K562 (cell line): ENCODE results near the gene TAF1A. TPM values are rescaled to one million over a fixed set of nuclear protein-coding genes. Genes with fewer than 3 reads are reported as not detected.

Experiments
- ATAC-seq: fragments of 200-7000 bp; cut with Tn5 transposase; 3 replicates; pipeline ENCODE4 v1.9.1; 2020; ENCODE audit warnings: moderate library complexity
- BruUV-seq: library from RNA; stranded (reverse); fragments of 400-500 nt; replicated peaks from 2 replicates; lab custom pipeline; 2021; lab: Mats Ljungman, UMichigan
- CTCF ChIA-PET: fragments of 300-600 bp; formaldehyde crosslinking; extraction: SDS; loops from one replicate; lab custom pipeline; 2021; ENCODE audit warnings: low intra/inter-chr PET ratio; lab: Yijun Ruan, JAX
- POLR2A ChIA-PET: fragments of 300-600, 350-650 bp; sonication (Branson Sonifier 250); formaldehyde crosslinking; extraction: SDS; loops from one replicate; lab custom pipeline; 2021; ENCODE audit warnings: antibody characterized with exemption, inconsistent platforms; lab: Yijun Ruan, JAX
- DNase-seq, 4 experiments: peaks; one replicate each; pipeline versions ENCODE4 v3.0.0 to v3.0.0-alpha.2; 2011 to 2018; ENCODE audit warnings: low spot score in 3 of 4, mixed read lengths in 3 of 4; ENCODE audit errors: extremely low read depth in 1 of 4
- FAIRE-seq: peaks from 2 replicates; lab custom pipeline; 2011; peaks lifted over from hg19 to GRCh38; lab: Jason Lieb, UNC
- H2AFZ ChIP-seq: 2 replicates; pipeline ENCODE4 v1.6.0; 2011; ENCODE audit warnings: low read depth, low read length, control low read depth, inconsistent platforms
- H3K27ac ChIP-seq: fragments of 200-600 bp; 3 replicates; pipeline ENCODE4 v1.8.0; 2011; ENCODE audit warnings: low read depth, mild to moderate bottlenecking, control low read depth, inconsistent platforms, low read length, moderate library complexity, mixed read lengths; ENCODE audit errors: extremely low read depth
- H3K27me3 ChIP-seq, 2 experiments: fragments of 300-600 bp in 1 of 2; 2 replicates in 1 of 2; 3 replicates in 1 of 2; pipeline versions ENCODE4 v1.6.0 to v1.8.0; 2011; ENCODE audit warnings: inconsistent platforms in 2 of 2, low read length in 2 of 2, mild to moderate bottlenecking in 1 of 2, mixed read lengths in 1 of 2, moderate library complexity in 1 of 2; ENCODE audit not compliant: control insufficient read depth in 2 of 2, insufficient read depth in 2 of 2
- H3K36me3 ChIP-seq: fragments of 300-600 bp; 3 replicates; pipeline ENCODE4 v1.8.0; 2011; ENCODE audit warnings: mild to moderate bottlenecking, low read length, inconsistent platforms; ENCODE audit not compliant: control insufficient read depth, insufficient read depth
- H3K4me1 ChIP-seq, 2 experiments: fragments of 200-600 bp in 1 of 2; replicated peaks in 1 of 2; 2 replicates in 1 of 2; 3 replicates in 1 of 2; pipeline versions ENCODE4 v1.5.1 to v1.8.0; 2011; ENCODE audit warnings: inconsistent platforms in 2 of 2, low read length in 2 of 2, mild to moderate bottlenecking in 1 of 2, mixed read lengths in 1 of 2, moderate library complexity in 1 of 2; ENCODE audit not compliant: control insufficient read depth in 2 of 2, insufficient read depth in 2 of 2
- H3K4me2 ChIP-seq: 2 replicates; pipeline ENCODE4 v1.6.1; 2011; ENCODE audit warnings: low read length, control low read depth, inconsistent platforms, mixed read lengths; ENCODE audit not compliant: insufficient read depth
- H3K4me3 ChIP-seq: fragments of 200-600 bp; sonication (generic), shearing (Covaris generic); 2 replicates; pipeline ENCODE4 v1.5.1; 2016; ENCODE audit warnings: control low read depth, inconsistent platforms
- H3K79me2 ChIP-seq: fragments of 200-600 bp; 3 replicates; pipeline ENCODE4 v1.8.0; 2011; ENCODE audit warnings: low read length, inconsistent platforms; ENCODE audit not compliant: control insufficient read depth, insufficient read depth
- H3K9ac ChIP-seq, 2 experiments: 2 replicates each; pipeline versions ENCODE4 v1.6.0 to v1.6.1; 2011; ENCODE audit warnings: low read depth in 2 of 2, low read length in 2 of 2, control low read depth in 1 of 2, inconsistent platforms in 1 of 2, mild to moderate bottlenecking in 1 of 2, mixed read lengths in 1 of 2; ENCODE audit not compliant: insufficient read depth in 1 of 2
- H3K9me1 ChIP-seq: one replicate; pipeline ENCODE4 v1.6.0; 2011; ENCODE audit warnings: inconsistent platforms, mild to moderate bottlenecking, low read length, moderate library complexity; ENCODE audit not compliant: control insufficient read depth, insufficient read depth
- H3K9me3 ChIP-seq: replicated peaks from 2 replicates; pipeline ENCODE4 v1.5.1; 2011; ENCODE audit warnings: low read depth, low read length, inconsistent platforms; ENCODE audit not compliant: control insufficient read depth, insufficient read depth
- H4K20me1 ChIP-seq: replicated peaks from 2 replicates; pipeline ENCODE4 v1.6.1; 2011; ENCODE audit warnings: low read length, inconsistent platforms, mixed read lengths; ENCODE audit not compliant: control insufficient read depth, insufficient read depth
- ARHGAP35 ChIP-seq: fragments of 450-650 bp; IDR thresholded peaks from 2 replicates; pipeline ENCODE4 v1.6.1; 2018; ENCODE audit not compliant: partially characterized antibody
- BRD9 ChIP-seq: fragments of 450-650 bp; IDR thresholded peaks from 2 replicates; pipeline ENCODE4 v1.6.1; 2018; ENCODE audit warnings: low read depth; ENCODE audit not compliant: partially characterized antibody
- EZH2 ChIP-seq: IDR thresholded peaks from 2 replicates; pipeline ENCODE4 v1.6.1; 2012; ENCODE audit warnings: low read depth, mild to moderate bottlenecking, inconsistent platforms, low read length, borderline replicate concordance
- KDM4B ChIP-seq, 2 experiments: fragments of 450-650 bp in 1 of 2; sonication (generic) in 1 of 2; IDR thresholded peaks; 2 replicates each; pipeline ENCODE4 v1.6.1; 2016 to 2017; ENCODE audit warnings: borderline replicate concordance in 2 of 2, antibody characterized with exemption in 1 of 2, low read depth in 1 of 2, mild to moderate bottlenecking in 1 of 2
- PRPF4 ChIP-seq: fragments of 200-400 bp; formaldehyde crosslinking; IDR thresholded peaks from one replicate; pipeline ENCODE4 v1.6.1; 2017; ENCODE audit warnings: low read length, low read depth, mild to moderate bottlenecking; ENCODE audit not compliant: insufficient read depth, poor library complexity, severe bottlenecking
- SAP30 ChIP-seq: fragments of 200-600 bp; sonication (generic); IDR thresholded peaks from 2 replicates; pipeline ENCODE4 v1.6.1; 2012; ENCODE audit warnings: borderline replicate concordance, low read depth, mild to moderate bottlenecking, moderate library complexity, low read length, control low read depth, inconsistent platforms; ENCODE audit not compliant: insufficient read depth, poor library complexity, severe bottlenecking
- SLC30A9 ChIP-seq: fragments of 250-450 bp; sonication (Bioruptor Pico); IDR thresholded peaks from 2 replicates; pipeline ENCODE4 v1.8.0; 2022; ENCODE audit warnings: mild to moderate bottlenecking, moderate library complexity
- SNRNP70 ChIP-seq: fragments of 200-400 bp; formaldehyde crosslinking; optimal IDR thresholded peaks from 2 replicates; pipeline ENCODE3; 2017; ENCODE audit warnings: low read depth, low read length
- TBL1XR1 ChIP-seq, 2 experiments: IDR thresholded peaks; 2 replicates each; pipeline ENCODE4 v1.6.1; 2012; ENCODE audit warnings: improper control_type of control experiment in 2 of 2, low read length in 2 of 2, mild to moderate bottlenecking in 1 of 2
- ZNF133 ChIP-seq: fragments of 250-450 bp; sonication (Bioruptor Pico); IDR thresholded peaks from 2 replicates; pipeline ENCODE4 v1.4.0; 2020; ENCODE audit warnings: mild to moderate bottlenecking
- ZNF165 ChIP-seq: fragments of 250-450 bp; sonication (Bioruptor Pico); IDR thresholded peaks from 2 replicates; pipeline ENCODE4 v1.4.0; 2020; ENCODE audit warnings: borderline replicate concordance
- ZNF778 ChIP-seq: fragments of 450-650 bp; formaldehyde crosslinking; IDR thresholded peaks from 2 replicates; pipeline ENCODE4 v1.4.0; 2020; ENCODE audit warnings: mild to moderate bottlenecking, moderate library complexity
- ZNF830 ChIP-seq: fragments of 250-450 bp; sonication (Bioruptor Pico); IDR thresholded peaks from 2 replicates; pipeline ENCODE4 v1.5.0; 2021; ENCODE audit warnings: mild to moderate bottlenecking
- in situ Hi-C: fragments of 300-500 bp; cut with MboI; formaldehyde crosslinking; loops from 4 replicates; pipeline ENCODE4 v1.15.0; 2018; ENCODE audit warnings: inconsistent platforms, mixed read lengths
- intact Hi-C: fragments of 100-400 bp; cut with micrococcal nuclease; formaldehyde crosslinking; loops from 2 replicates; pipeline ENCODE4 v1.14.2; 2022
- polyA plus RNA-seq, 8 experiments: library from polyadenylated mRNA; depleted of rRNA in 4 of 8; stranded (reverse) in 5 of 8; unstranded in 3 of 8; fragments of >200 nt; fragmentation: Nextera tagmentation in 2 of 8; fragmentation: Illumina TruSeq in 1 of 8; extraction: Ambion mirVana in 2 of 8; extraction: Trizol in 1 of 8; gene quantifications; 2 replicates each; pipeline versions ENCODE4 v1.2.1 to v1.2.3, GENCODE V29; 2011 to 2014; ENCODE audit warnings: inconsistent platforms in 1 of 8, missing spikeins in 1 of 8
- total RNA-seq, 7 experiments: library from RNA; depleted of rRNA in 6 of 7; stranded (reverse); fragments of >200 nt in 6 of 7; fragmentation: Illumina TruSeq in 2 of 7; extraction: Trizol in 2 of 7; gene quantifications; 2 replicates each; pipeline versions ENCODE4 v1.2.1 to v1.2.3, GENCODE V29; 2011 to 2021; ENCODE audit warnings: low replicate concordance in 1 of 7
- TF ChIP-seq, protein P1 (sequence below): fragments of 250-450 bp; sonication (Bioruptor Pico); IDR thresholded peaks from 2 replicates; pipeline ENCODE4 v1.9.0; 2021; ENCODE audit warnings: mild to moderate bottlenecking, inconsistent platforms
- TF ChIP-seq, protein P2 (sequence below): fragments of 250-450 bp; sonication (Bioruptor Pico); IDR thresholded peaks from 2 replicates; pipeline ENCODE4 v1.4.0; 2020; ENCODE audit warnings: mild to moderate bottlenecking, moderate library complexity
- TF ChIP-seq, protein P3 (sequence below): fragments of 250-450 bp; sonication (Bioruptor Pico); IDR thresholded peaks from 2 replicates; pipeline ENCODE4 v1.9.0; 2021; ENCODE audit warnings: mild to moderate bottlenecking

Gene TAF1A
- total and polyA plus RNA-seq, 9 of the 15 experiments (the other 6 are each of a cell fraction or from before 2014, with no cell fraction given), result 17.8 to 36.8 (median 25.3) TPM

DNA sequence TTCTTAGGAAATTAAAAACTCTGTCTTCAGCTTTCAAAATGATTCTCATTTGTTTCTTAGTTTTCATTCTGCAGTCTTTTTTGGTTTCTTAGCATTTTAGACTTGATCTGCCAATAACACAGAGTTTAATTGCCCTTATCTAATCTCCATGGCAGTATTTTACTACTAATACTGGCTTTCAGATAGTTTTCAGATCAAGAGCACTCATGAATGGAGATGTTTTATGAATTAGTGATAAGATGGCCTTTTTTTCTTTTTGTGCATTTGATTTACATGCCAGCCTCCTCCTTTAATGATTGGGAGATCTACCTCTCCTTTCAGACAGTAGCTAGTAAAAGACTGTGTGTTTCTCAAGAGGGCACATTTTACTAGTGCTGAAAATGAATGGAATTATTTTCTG is 33.7 kb upstream of the TAF1A start:
- FAIRE-seq (no peak), ATAC-seq (no peak), DNase-seq (no peak)
- in situ Hi-C loops (no loop called here), intact Hi-C loops (no loop called here)
- no peak overlapping the region for H3K27ac ChIP-seq
- H3K9me3 ChIP-seq, result no peaks in the 10 kb centered on the region
- H2AFZ ChIP-seq, result no peak overlapping the region
- no peaks in the 10 kb centered on the region for H3K27me3 ChIP-seq
- peaks cover 70% of the 10 kb centered on the region for H3K36me3 ChIP-seq
- POLR2A ChIA-PET, result interaction anchor here (1.4 kb wide), 1 partner anchor 10 kb away, joined by 5 read pairs; no protein-coding TSS in a partner anchor
- no peak overlapping the region for H3K4me2 ChIP-seq
- no TSS peak for BruUV-seq
- H4K20me1 ChIP-seq, result peaks cover 13% of the 10 kb centered on the region
- peaks cover 3 to 8% of the 10 kb centered on the region in 2 experiments; a peak in 4 of 5 replicates for H3K4me1 ChIP-seq
- H3K9ac ChIP-seq, result no peak overlapping the region
- H3K9me1 ChIP-seq, result no peaks in the 10 kb centered on the region
- peaks cover 29% of the 10 kb centered on the region for H3K79me2 ChIP-seq
- no peak overlapping the region for H3K4me3 ChIP-seq
- CTCF ChIA-PET, result no interaction called here
- TF ChIP-seq ZNF830 (CRISPR knock-in tag) (no peak), ZNF133 (CRISPR knock-in tag) (no peak), KDM4B (IDR thresholded peaks at IDR 0.05; ENCODE audit: borderline replicate concordance in 2 of 2, low read depth in 1 of 2) (no peak), PRPF4 (no peak), ARHGAP35 (no peak), SAP30 (no peak), ZNF778 (CRISPR knock-in tag) (no peak), ZNF165 (no peak), EZH2 (no peak), SNRNP70 (no peak), SLC30A9 (CRISPR knock-in tag) (no peak), TBL1XR1 (IDR thresholded peaks at IDR 0.05; ENCODE audit: low read length in 2 of 2) (no peak), BRD9 (no peak)
- TF ChIP-seq, protein P1, sequence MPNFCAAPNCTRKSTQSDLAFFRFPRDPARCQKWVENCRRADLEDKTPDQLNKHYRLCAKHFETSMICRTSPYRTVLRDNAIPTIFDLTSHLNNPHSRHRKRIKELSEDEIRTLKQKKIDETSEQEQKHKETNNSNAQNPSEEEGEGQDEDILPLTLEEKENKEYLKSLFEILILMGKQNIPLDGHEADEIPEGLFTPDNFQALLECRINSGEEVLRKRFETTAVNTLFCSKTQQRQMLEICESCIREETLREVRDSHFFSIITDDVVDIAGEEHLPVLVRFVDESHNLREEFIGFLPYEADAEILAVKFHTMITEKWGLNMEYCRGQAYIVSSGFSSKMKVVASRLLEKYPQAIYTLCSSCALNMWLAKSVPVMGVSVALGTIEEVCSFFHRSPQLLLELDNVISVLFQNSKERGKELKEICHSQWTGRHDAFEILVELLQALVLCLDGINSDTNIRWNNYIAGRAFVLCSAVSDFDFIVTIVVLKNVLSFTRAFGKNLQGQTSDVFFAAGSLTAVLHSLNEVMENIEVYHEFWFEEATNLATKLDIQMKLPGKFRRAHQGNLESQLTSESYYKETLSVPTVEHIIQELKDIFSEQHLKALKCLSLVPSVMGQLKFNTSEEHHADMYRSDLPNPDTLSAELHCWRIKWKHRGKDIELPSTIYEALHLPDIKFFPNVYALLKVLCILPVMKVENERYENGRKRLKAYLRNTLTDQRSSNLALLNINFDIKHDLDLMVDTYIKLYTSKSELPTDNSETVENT (CRISPR knock-in tag), result no peak
- TF ChIP-seq, protein P2, sequence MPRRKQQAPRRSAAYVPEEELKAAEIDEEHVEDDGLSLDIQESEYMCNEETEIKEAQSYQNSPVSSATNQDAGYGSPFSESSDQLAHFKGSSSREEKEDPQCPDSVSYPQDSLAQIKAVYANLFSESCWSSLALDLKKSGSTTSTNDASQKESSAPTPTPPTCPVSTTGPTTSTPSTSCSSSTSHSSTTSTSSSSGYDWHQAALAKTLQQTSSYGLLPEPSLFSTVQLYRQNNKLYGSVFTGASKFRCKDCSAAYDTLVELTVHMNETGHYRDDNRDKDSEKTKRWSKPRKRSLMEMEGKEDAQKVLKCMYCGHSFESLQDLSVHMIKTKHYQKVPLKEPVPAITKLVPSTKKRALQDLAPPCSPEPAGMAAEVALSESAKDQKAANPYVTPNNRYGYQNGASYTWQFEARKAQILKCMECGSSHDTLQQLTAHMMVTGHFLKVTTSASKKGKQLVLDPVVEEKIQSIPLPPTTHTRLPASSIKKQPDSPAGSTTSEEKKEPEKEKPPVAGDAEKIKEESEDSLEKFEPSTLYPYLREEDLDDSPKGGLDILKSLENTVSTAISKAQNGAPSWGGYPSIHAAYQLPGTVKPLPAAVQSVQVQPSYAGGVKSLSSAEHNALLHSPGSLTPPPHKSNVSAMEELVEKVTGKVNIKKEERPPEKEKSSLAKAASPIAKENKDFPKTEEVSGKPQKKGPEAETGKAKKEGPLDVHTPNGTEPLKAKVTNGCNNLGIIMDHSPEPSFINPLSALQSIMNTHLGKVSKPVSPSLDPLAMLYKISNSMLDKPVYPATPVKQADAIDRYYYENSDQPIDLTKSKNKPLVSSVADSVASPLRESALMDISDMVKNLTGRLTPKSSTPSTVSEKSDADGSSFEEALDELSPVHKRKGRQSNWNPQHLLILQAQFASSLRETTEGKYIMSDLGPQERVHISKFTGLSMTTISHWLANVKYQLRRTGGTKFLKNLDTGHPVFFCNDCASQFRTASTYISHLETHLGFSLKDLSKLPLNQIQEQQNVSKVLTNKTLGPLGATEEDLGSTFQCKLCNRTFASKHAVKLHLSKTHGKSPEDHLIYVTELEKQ (CRISPR knock-in tag), result no peak
- TF ChIP-seq, protein P3, sequence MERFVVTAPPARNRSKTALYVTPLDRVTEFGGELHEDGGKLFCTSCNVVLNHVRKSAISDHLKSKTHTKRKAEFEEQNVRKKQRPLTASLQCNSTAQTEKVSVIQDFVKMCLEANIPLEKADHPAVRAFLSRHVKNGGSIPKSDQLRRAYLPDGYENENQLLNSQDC (CRISPR knock-in tag), result no peak
